Heart right ventricle (tissue), 16 donors: ENCODE results near the gene PNN. TPM values are rescaled to one million over a fixed set of nuclear protein-coding genes. Genes with fewer than 3 reads are reported as not detected.
"Not testable (repeated sequence)": the region's sequence is repeated elsewhere in the genome, so short reads cannot be mapped to it uniquely, and the experiment has no call there.

Source experiments
- ATAC-seq, 8 donors: fragments of 200-7000 bp; cut with Tn5 transposase; one replicate each; pipeline ENCODE4 v1.9.1; 2020; ENCODE audit warnings: mild to moderate bottlenecking in 8 of 8, moderate library complexity in 8 of 8, moderate number of reproducible peaks in 1 of 8
- DNase-seq, 2 donors: peaks; one replicate each; pipeline ENCODE4 v3.0.0-alpha.2; 2020
- H3K27ac ChIP-seq, 10 donors: fragments of 200-600 bp; sonication (generic) in 2 of 10; one replicate each; pipeline versions ENCODE4 v1.5.0 to v1.8.0; 2020 to 2022; ENCODE audit warnings: mild to moderate bottlenecking in 3 of 10
- H3K27me3 ChIP-seq, 7 donors: fragments of 200-600 bp; one replicate each; pipeline ENCODE4 v1.8.0; 2021 to 2022; ENCODE audit warnings: mild to moderate bottlenecking in 2 of 7
- H3K36me3 ChIP-seq, 9 donors: fragments of 200-600 bp; sonication (generic) in 1 of 9; one replicate each; pipeline versions ENCODE4 v1.5.0 to v1.8.0; 2020 to 2022; ENCODE audit warnings: mild to moderate bottlenecking in 2 of 9
- H3K4me1 ChIP-seq, 9 donors: fragments of 200-600 bp; sonication (generic) in 1 of 9; one replicate each; pipeline versions ENCODE4 v1.5.0 to v1.8.0; 2020 to 2022; ENCODE audit warnings: mild to moderate bottlenecking in 4 of 9
- H3K4me3 ChIP-seq, 10 donors: fragments of 200-600 bp; sonication (generic) in 2 of 10; one replicate each; pipeline versions ENCODE4 v1.5.0 to v1.8.0; 2020 to 2022; ENCODE audit warnings: mild to moderate bottlenecking in 7 of 10, moderate library complexity in 2 of 10
- H3K9me3 ChIP-seq, 11 donors: fragments of 200-600 bp in 10 of 11; sonication (generic) in 2 of 11; one replicate each; pipeline versions ENCODE4 v1.5.0 to v1.8.0; 2013 to 2022; ENCODE audit warnings: mild to moderate bottlenecking in 2 of 11, control low read depth in 1 of 11, moderate library complexity in 1 of 11
- CTCF ChIP-seq, 9 donors: fragments of 200-600 bp; sonication (generic) in 2 of 9; IDR thresholded peaks; one replicate each; pipeline versions ENCODE4 v1.5.0 to v1.8.0; 2021 to 2022; ENCODE audit warnings: antibody characterized with exemption in 9 of 9, mild to moderate bottlenecking in 5 of 9, moderate library complexity in 1 of 9
- WGBS, 2 donors: extraction: QIAGEN DNeasy Blood & Tissue Kit; methylation state at CpG; one replicate each; pipeline ENCODE4 v1.1.7; 2013; ENCODE audit warnings: inconsistent platforms in 1 of 2; 5-methylcytosine and 5-hydroxymethylcytosine counted together
- intact Hi-C, 10 donors: fragments of 100-400 bp; cut with DNase I; formaldehyde crosslinking; loops; one replicate each; pipeline versions ENCODE4 v1.11.1 to v1.14.2; 2022
- polyA plus RNA-seq, 2 donors: library from polyadenylated mRNA; stranded (reverse); fragments of 200-250 nt; gene quantifications; one replicate each; pipeline ENCODE4 v1.2.3, GENCODE V29; 2013
- total RNA-seq, 10 donors: library from RNA; stranded (reverse); fragmentation: NEBNext Ultra II Directional in 3 of 10; extraction: Animal tissue kit (Norgen Biotek cat#: 25700) in 3 of 10; gene quantifications; one replicate each; pipeline versions ENCODE4 v1.2.1 to v1.2.4, GENCODE V29; 2021 to 2023
- donor health status: Arrhythmogenic right ventricular cardiomyopathy.
- donor health status: ischemic (EF 13 %, LVEDD 7.1; RV severe dilation, severe dysfunction).
- donor health status: healthy with polysubstance abuse.
- donor health status: DM: no; HTN: yes; CAD: no.
- donor health status: DM: no; HTN: no; CAD: no.
- donor health status: ischemic (EF 25% LVEDD 6.9; RV normal size, moderate dysfunction).
- donor health status: ischemic (EF 25% LVEDD 5.7; RV mildly dilated, moderate dysfunction).
- donor health status: healthy.
- donor health status: DM: yes; HTN: yes; CAD: no.
- donor health status: Ischemic cardiomyopathy.
- donor health status: ischemic (EF 35%, LVEDD 5.7; RV mildly dilated, moderate dysfunction).
- donor health status: nonischemic (EF 11% LVEDD 7.7; RV severe dilation, severe dysfunction).
- donor health status: DM: yes; HTN: yes; CAD: no.
- donor health status: PGD.
- donor health status: ischemic (EF 29% LVEDD 5.4; RV normal size, mild dysfunction).
- donor health status: nonischemic (EF 23%, LVEDD 6.1; RV moderate dilation, normal function).

PNN gene
- total and polyA plus RNA-seq, 12 donors, result 16.8 to 54.4 (median 20.5) TPM

DNA sequence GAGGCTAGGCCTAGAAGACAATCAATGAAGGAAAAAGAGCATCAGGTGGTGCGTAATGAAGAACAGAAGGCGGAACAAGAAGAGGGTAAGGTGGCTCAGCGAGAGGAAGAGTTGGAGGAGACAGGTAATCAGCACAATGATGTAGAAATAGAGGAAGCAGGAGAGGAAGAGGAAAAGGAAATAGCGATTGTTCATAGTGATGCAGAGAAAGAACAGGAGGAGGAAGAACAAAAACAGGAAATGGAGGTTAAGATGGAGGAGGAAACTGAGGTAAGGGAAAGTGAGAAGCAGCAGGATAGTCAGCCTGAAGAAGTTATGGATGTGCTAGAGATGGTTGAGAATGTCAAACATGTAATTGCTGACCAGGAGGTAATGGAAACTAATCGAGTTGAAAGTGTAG, 5.5 kb downstream of the PNN start:
- no peak overlapping the region for H3K4me3 ChIP-seq
- DNase-seq, result no peak
- H3K27ac ChIP-seq, result peak overlapping the region in 2 of 10 donors; percentile 2 to 29
- peaks cover 0 to 96% (median 81%) of the 10 kb centered on the region in 9 donors for H3K36me3 ChIP-seq
- TF ChIP-seq CTCF (IDR thresholded peaks at IDR 0.05), result no peak
- no peaks in the 10 kb centered on the region for H3K9me3 ChIP-seq
- ATAC-seq, result no peak
- H3K27me3 ChIP-seq, result no peaks in the 10 kb centered on the region
- intact Hi-C loops, result no loop called here
- 82 to 86% methylated on average over 5 of the region's 5 CpGs for WGBS, 2 donors
- H3K4me1 ChIP-seq, result peaks cover 0 to 47% (median 21%) of the 10 kb centered on the region in 9 donors

GRCh38 chr14:39181026-39181692, 6.1 kb downstream of the PNN start:
- intact Hi-C loops, result no loop called here
- Histone ChIP-seq H3K36me3 (peaks cover 0 to 100% (median 81%) of the 10 kb centered on the region in 9 donors), H3K27me3 (no peaks in the 10 kb centered on the region), H3K4me1 (peaks cover 0 to 43% (median 17%) of the 10 kb centered on the region in 9 donors), H3K4me3 (no peak overlapping the region), H3K9me3 (no peaks in the 10 kb centered on the region), H3K27ac (peak overlapping the region in 1 of 10 donors; percentile 2)
- TF ChIP-seq CTCF (IDR thresholded peaks at IDR 0.05), result no peak
- no peak for ATAC-seq
- DNase-seq, result no peak
- 93 to 94% methylated on average over 7 of the region's 7 CpGs for WGBS, 2 donors

GRCh38 chr14:39181693-39182047, 6.6 kb downstream of the PNN start:
- ATAC-seq (no peak), DNase-seq (no peak)
- TF ChIP-seq CTCF (IDR thresholded peaks at IDR 0.05), result no peak
- no peak overlapping the region for H3K27ac ChIP-seq
- no peaks in the 10 kb centered on the region for H3K27me3 ChIP-seq
- H3K4me1 ChIP-seq, result peaks cover 0 to 38% (median 12%) of the 10 kb centered on the region in 9 donors
- no peaks in the 10 kb centered on the region for H3K9me3 ChIP-seq
- intact Hi-C loops, result no loop called here
- peaks cover 0 to 96% (median 80%) of the 10 kb centered on the region in 9 donors for H3K36me3 ChIP-seq
- H3K4me3 ChIP-seq, result no peak overlapping the region
- 83 to 86% methylated on average over 5 of the region's 5 CpGs for WGBS, 2 donors

DNA sequence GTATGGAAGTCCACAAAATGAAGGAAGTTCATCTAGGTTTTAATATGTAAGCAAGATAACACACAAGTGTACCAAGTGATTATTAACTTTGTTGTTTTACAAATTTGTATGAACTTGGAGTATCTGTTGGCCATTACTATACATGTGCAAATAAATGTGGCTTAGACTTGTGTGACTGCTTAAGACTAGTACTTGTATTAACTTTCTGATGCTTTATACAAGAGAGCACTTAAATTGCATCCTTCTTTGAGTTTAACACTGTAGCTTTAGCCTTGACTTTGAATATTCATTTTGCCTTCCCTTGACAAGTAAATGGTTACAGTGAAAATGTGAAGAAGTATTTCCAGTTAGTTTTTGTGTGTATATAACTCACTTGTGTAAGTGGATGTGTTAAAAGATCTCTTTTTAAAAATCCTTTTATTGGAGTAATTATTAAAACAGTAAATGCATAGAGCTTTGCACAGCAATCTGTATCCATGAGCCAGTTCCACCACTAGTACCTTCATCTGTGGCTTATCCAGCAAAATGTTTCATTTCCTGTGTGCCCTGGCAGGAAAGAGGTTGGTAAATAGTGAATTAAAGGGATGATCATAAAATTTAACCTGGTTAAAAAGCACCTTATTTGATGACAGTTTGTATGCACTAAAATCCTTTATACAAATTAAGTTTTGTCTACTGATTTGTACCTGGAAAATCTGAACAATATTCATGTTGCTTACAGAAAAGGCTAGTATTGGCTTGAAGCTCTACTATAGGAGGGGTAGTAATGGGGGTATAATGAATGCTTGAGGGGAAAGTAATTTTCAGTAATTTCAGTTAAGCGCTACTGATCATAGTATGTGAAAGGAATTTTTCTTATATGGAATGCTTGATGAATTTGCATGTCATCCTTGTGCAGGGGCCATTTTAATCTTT, 8.0 kb downstream of the PNN start:
- WGBS, 2 donors, result 98 to 100% methylated on average over 1 of the region's 1 CpG
- intact Hi-C loops, result no loop called here
- TF ChIP-seq CTCF (IDR thresholded peaks at IDR 0.05), result no peak
- ATAC-seq, result no peak
- no peaks in the 10 kb centered on the region for H3K27me3 ChIP-seq
- H3K36me3 ChIP-seq, result peaks cover 0 to 82% (median 67%) of the 10 kb centered on the region in 9 donors
- peak overlapping the region in 1 of 10 donors; percentile 13 for H3K27ac ChIP-seq
- peaks cover 0 to 27% (median 0%) of the 10 kb centered on the region in 9 donors for H3K4me1 ChIP-seq
- H3K4me3 ChIP-seq, result no peak overlapping the region
- DNase-seq, result no peak
- H3K9me3 ChIP-seq, result no peaks in the 10 kb centered on the region

DNA sequence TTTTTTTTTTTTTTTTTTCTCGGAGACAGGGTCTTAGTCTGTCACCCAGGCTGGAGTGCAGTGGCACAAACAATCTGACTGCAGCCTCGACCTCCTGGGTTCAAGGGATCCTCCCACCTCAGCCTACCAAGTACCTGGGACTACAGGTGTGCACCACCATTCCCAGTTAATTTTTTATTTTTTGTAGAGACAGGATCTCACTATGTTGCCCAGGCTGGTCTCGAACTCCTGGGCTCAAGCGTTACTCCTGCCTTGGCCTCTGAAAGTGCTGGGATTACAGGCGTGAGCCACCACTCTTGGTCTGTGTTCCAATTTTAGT, 8.6 kb downstream of the PNN start:
- 94% methylated on average over 5 of the region's 5 CpGs for WGBS, 2 donors
- peaks cover 0 to 27% (median 0%) of the 10 kb centered on the region in 9 donors for H3K4me1 ChIP-seq
- DNase-seq, H3K9me3 ChIP-seq, intact Hi-C loops, H3K4me3 ChIP-seq, H3K27me3 ChIP-seq, H3K27ac ChIP-seq: not testable (repeated sequence)
- peaks cover 0 to 76% (median 61%) of the 10 kb centered on the region in 9 donors for H3K36me3 ChIP-seq
- peak in 1 of 8 donors; percentile 19 for ATAC-seq
